HG02759 (cell line): ENCODE results near the gene BHLHA15.

Experiments
- ATAC-seq: cut with Tn5 transposase; IDR thresholded peaks from one replicate; pipeline ENCODE4 v1.9.1; 2021; ENCODE audit warnings: mild to moderate bottlenecking, moderate library complexity; ENCODE audit not compliant: unreplicated experiment

The BHLHA15 gene

GRCh38 chr7:98186452-98187137 lies 24.6 kb upstream of the BHLHA15 start:
- no peak for ATAC-seq

DNA sequence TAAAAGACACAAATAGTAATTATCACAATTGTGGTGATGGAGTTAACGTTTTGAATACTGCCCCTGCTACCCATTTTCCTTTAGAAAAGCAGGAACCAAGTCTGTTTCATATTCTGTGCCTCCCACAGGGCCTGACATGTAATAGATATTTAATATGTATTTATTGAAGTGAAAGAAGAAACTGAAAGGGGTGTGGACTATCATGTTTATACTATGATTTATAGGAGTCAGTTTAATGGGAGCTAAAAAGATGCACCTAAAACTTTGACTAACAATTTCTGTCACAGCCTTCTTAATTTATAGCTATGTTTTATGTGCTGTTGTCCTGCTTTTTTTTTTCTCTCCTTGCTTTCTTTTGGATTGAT lies 24.1 kb upstream of the BHLHA15 start:
- no peak for ATAC-seq

GRCh38 chr7:98189559-98189958 lies 21.7 kb upstream of the BHLHA15 start:
- no peak for ATAC-seq

DNA sequence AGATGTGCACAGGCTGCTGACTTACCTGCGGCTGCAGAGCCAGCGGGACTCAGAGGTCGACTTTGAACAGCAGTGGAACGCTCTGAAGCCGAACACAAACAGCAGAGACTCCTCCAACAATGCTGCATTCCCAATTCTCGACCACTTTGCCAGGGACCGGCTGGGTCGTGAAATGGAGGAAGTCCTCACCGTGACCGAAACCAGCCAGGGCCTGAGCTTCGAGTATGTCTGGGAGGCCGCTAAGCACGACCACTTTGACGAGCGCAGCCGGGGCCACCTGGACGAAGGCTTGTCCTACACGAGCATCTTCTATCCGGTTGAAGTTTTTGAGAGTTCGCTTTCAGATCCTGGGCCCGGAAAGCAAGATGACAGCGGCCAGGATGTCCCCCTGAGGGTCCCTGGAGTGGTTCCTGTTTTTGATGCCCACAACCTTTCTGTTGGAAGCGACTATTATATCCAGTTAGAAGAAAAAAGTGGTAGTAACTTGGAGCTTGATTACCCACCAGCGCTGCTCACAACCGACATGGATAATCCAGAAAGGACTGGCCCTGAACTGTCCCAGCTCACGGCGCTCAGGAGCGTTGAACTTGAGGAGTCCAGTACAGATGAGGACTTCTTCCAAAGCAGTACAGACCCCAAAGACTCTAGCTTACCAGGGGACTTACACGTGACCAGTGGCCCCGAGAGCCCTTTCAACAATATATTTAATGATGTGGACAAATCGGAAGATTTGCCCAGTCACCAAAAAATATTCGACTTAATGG lies 19.4 kb upstream of the BHLHA15 start:
- no peak for ATAC-seq

DNA sequence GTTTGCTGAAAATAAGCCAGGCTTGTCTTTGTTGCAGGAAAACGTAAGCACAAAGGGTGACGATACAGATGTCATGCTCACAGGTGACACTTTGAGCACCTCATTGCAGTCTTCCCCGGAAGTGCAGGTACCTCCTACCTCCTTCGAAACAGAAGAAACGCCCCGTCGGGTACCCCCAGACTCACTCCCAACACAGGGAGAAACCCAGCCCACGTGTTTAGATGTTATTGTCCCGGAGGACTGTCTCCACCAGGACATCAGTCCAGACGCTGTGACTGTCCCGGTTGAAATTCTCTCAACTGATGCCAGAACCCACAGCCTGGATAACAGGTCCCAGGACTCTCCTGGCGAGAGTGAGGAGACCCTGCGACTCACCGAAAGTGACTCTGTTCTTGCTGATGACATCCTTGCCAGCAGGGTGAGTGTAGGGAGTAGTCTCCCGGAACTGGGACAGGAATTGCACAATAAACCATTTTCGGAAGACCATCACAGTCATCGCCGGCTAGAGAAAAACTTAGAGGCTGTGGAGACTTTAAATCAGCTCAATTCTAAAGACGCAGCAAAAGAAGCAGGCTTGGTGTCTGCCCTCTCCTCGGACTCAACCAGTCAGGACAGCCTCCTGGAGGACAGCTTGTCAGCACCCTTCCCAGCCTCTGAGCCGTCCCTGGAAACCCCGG lies 18.3 kb upstream of the BHLHA15 start:
- ATAC-seq, result no peak

DNA sequence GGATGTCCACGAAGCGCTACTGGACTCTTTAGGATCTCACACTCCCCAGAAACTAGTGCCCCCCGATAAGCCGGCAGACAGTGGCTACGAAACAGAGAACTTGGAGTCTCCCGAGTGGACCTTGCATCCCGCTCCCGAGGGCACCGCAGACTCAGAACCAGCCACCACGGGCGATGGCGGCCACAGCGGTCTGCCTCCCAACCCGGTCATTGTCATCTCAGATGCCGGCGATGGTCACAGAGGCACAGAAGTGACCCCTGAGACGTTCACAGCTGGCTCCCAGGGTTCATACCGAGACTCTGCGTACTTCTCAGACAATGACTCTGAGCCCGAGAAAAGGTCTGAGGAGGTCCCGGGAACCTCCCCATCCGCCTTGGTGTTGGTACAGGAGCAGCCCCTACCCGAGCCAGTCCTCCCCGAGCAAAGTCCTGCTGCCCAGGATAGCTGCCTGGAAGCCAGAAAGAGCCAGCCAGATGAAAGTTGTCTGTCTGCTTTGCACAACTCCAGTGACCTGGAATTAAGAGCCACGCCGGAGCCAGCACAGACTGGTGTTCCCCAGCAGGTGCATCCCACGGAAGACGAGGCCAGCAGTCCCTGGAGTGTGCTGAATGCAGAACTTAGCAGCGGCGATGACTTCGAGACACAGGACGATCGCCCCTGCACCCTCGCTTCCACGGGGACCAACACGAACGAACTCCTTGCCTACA lies 17.6 kb upstream of the BHLHA15 start:
- no peak for ATAC-seq

DNA sequence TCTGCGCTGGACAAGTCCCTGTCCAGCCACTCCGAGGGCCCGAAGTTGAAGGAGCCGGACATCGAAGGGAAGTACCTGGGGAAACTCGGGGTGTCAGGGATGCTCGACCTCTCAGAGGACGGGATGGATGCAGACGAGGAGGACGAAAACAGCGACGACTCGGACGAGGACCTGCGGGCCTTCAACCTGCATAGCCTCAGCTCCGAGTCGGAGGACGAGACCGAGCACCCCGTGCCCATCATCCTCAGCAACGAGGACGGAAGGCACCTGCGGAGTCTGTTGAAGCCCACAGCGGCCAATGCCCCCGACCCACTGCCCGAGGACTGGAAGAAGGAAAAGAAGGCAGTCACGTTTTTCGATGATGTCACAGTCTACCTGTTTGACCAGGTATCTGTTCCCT lies 17.1 kb upstream of the BHLHA15 start:
- ATAC-seq, result no peak

- no peak for ATAC-seq
These were observed 16.4 kb upstream of the BHLHA15 start for GRCh38 chr7:98194672-98195457.

DNA sequence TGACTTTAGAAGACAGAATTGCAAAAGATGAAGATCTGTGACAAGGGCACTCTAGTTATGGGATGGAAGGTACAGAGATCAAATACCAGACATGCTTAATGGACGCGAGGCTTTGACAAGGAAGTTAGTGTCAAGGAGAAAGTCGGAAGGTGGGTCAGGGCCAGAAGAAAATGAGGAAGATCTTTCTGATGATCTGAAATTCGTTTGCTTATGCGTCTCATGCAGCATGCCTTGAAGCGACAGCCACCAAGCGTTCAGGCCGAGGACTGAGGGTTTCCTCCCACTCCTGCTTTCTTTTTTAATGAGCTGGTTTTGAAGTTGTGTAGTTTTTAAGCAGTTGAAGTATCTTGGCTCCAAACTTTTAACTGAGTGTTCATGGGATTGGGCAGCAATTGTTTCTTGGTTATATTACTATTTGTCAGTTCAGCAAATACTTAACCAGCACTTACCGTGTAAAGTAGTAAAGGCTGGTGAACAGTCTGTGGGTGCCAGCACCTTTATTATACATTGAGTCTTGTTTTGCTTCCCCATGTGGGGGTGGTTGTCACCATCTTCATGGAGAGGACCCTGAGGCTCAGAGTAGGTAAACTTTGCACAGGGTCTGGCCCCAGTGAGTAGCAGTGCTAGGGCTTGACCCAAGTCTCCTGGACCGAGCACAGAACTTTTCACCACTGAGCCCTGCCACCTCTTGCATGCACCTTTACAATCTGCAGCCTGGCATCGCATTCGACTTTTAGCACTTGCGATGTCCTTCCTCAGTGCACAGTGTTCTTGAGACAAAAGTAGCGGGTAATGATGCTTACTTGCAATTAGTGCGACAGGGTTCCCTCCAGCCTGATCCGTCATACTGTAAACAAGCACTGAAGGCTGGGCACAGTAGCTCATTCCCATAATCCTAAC lies 14.3 kb upstream of the BHLHA15 start:
- ATAC-seq, result no peak

GRCh38 chr7:98199131-98199530 lies 12.1 kb upstream of the BHLHA15 start:
- ATAC-seq, result no peak

GRCh38 chr7:98200364-98200763 lies 10.9 kb upstream of the BHLHA15 start:
- peak; percentile 48 for ATAC-seq

DNA sequence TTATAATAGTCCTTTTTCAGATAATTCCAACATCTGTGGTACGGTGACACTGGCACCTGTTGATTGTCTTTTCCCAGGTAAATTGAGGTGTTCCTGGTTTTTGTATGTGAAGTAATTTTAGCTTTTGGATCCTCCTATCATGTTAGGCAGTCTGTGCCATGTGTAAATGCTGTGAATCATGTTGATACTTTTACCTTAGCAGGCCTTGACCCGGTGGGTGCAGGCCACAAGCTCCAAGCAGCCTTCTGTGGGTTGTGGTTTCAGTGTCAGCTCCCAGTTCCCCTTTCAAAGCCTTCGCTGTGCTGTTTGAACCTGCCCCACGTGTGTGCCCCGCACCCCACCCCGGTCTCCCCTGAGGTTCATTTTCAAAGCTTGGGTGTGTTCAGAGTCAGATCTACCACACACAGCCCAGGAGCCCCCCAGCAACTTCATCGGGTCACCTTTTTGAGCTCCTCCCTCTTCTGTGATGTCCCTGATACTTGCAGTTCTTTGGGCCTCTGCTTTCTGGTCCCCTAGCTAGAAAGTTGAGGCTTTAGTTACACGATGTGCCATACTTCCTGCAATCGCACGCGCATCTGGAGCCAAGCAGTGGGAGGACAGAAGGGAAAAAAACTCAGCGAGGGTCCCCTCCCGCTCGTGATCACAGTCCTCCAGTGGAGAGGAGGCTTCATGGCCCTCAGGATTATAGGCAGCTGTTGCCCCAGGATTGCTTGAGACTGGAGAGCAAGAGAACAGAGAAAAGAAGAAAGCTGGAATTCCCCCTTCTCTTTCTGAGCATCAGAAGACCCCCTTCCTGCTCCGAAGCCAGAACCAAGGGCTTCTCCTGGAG lies 8.7 kb upstream of the BHLHA15 start:
- peak; percentile 91 for ATAC-seq

DNA sequence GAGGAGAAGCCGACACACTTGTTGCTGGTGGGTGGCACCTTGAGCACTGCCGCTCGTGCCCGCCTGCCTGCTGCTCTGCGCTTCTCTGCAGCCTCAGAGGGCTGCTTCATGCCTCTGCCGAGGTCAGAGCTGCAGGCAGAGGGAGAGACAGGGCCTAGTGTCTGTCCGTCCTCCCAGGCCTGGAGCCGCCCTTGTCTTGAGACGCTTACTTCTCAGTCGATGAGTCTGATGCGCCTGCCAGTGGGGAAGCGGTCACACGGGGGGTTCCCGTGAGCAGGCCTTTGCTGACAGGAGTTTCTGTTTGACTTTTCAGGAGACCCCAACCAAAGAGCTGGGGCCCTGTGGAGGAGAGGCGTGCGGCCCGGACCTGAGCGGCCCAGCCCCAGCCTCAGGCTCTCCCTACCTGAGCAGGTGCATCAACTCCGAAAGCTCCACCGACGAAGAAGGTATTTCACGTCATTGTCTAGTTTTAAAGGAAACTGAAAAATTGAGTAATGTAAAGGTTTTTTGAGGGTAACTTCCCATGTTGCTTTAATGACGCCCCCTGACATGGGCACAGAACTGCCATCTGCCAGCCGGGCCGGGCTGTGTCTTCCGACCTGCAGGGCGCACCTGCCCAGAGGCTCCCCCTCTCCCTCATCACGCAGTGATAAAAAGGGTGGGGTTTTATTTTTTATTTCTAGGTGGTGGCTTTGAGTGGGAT lies 7.8 kb upstream of the BHLHA15 start:
- peak; percentile 45 for ATAC-seq

GRCh38 chr7:98203964-98204605 lies 7.2 kb upstream of the BHLHA15 start:
- ATAC-seq, result no peak

DNA sequence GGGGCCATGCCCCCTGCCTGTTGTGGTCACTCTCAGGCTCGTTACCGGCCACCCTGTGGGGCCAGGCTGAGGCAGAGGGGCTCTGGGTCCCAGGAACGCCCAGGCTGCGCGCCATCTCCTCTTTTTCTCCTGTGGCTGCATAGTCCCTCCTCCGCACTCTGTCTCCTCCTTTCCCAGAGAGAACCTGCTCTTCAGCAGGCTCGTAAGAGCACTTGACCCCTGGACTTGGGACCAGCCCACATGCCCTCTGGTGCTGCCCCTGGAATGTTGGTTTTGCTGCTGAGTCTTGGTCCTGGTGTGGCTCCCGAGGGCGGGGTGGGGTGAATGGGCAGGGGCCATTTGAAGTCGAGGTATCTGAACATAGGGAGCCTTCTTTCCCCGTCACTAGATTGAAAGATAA lies 6.6 kb upstream of the BHLHA15 start:
- ATAC-seq, result no peak

GRCh38 chr7:98205162-98205845 lies 5.9 kb upstream of the BHLHA15 start:
- ATAC-seq, result no peak
